ENCODE data around the gene LGR5. TPM values are rescaled to one million over a fixed set of nuclear protein-coding genes. Genes with fewer than 3 reads are reported as not detected.

LGR5 gene
- total and polyA plus RNA-seq, 2 of the 8 experiments (the other 6 are each of a cell fraction or from before 2014, with no cell fraction given): 0.08 to 0.19 TPM

GRCh38 chr12:71405884-71406283 lies 33.7 kb upstream of the LGR5 start:
- no peaks in the 10 kb centered on the region for H3K4me1 ChIP-seq (replicated peaks in 1 of 4; ENCODE audit: control insufficient read depth in 3 of 4, insufficient read depth in 4 of 4, low read length in 3 of 4)
- H2BK12ac ChIP-seq (ENCODE audit: low read depth, low read length): no peak overlapping the region
- ChIA-PET POLR2A (ENCODE audit: partially characterized antibody) (no interaction called here), CTCF (ENCODE audit: partially characterized antibody) (no interaction called here)
- no peak overlapping the region for H2BK15ac ChIP-seq (ENCODE audit: low read length)
- no peak overlapping the region for H3K4ac ChIP-seq (replicated peaks; ENCODE audit: insufficient read length, low read depth, low read length)
- no peak overlapping the region for H4K91ac ChIP-seq (replicated peaks; ENCODE audit: insufficient read length, low read length)
- H3K9ac ChIP-seq (replicated peaks in 1 of 4; ENCODE audit: extremely low read depth in 1 of 4, low read depth in 3 of 4, low read length in 3 of 4): no peak overlapping the region
- H3K23me2 ChIP-seq (ENCODE audit: low read depth, low read length): no peaks in the 10 kb centered on the region
- H3K4me2 ChIP-seq (ENCODE audit: insufficient read depth in 1 of 2, low read depth in 2 of 2, low read length in 2 of 2): no peak overlapping the region
- H3K79me2 ChIP-seq (ENCODE audit: control insufficient read depth in 1 of 2, insufficient read depth in 2 of 2, low read length in 2 of 2): no peaks in the 10 kb centered on the region
- no peak overlapping the region for H3K27ac ChIP-seq (ENCODE audit: low read depth, low read length)
- H3K9me3 ChIP-seq (ENCODE audit: insufficient read depth in 2 of 2, low read depth in 1 of 2, low read length in 1 of 2): no peaks in the 10 kb centered on the region
- no peaks in the 10 kb centered on the region for H3K36me3 ChIP-seq (ENCODE audit: control insufficient read depth in 2 of 4, insufficient read depth in 4 of 4, low read length in 3 of 4)
- H2BK20ac ChIP-seq (ENCODE audit: low read length): no peak overlapping the region
- WGBS, 2 experiments (ENCODE audit: extremely low coverage in 1 of 2, insufficient coverage in 1 of 2, insufficient read length in 1 of 2, insufficient replicate concordance in 2 of 2, low coverage in 1 of 2, low lambda C conversion rate in 2 of 2, missing lambda C conversion rate in 1 of 2): 95% methylated on average over 1 of the region's 1 CpG; no CpG with 5 or more reads in 1 of the 2 experiments
- no peak overlapping the region for H2BK120ac ChIP-seq (replicated peaks; ENCODE audit: low read depth, low read length)
- no peak overlapping the region for H3K4me3 ChIP-seq (ENCODE audit: extremely low read depth in 1 of 4, insufficient read depth in 2 of 4, low read depth in 3 of 4, low read length in 4 of 4)
- H3K14ac ChIP-seq (ENCODE audit: insufficient read length): no peak overlapping the region
- FAIRE-seq (no peak), DNase-seq (ENCODE audit: low read depth in 1 of 2, low spot score in 2 of 2) (no peak)
- H4K8ac ChIP-seq (ENCODE audit: extremely low read depth, insufficient read depth, low read length): no peak overlapping the region
- TF ChIP-seq KDM4A (IDR thresholded peaks at IDR 0.05; ENCODE audit: low read depth, low read length, severe bottlenecking) (no peak), YY1 (IDR thresholded peaks at IDR 0.05; ENCODE audit: low read depth, low read length) (no peak), ATF3 (IDR thresholded peaks at IDR 0.05; ENCODE audit: insufficient read depth, low read depth, low read length) (no peak), GABPA (IDR thresholded peaks at IDR 0.05; ENCODE audit: borderline replicate concordance, insufficient read depth, low read length) (no peak), GTF2F1 (IDR thresholded peaks at IDR 0.05; ENCODE audit: borderline replicate concordance, low read depth, low read length) (no peak), E2F6 (IDR thresholded peaks at IDR 0.05) (no peak), MAX (IDR thresholded peaks at IDR 0.05) (no peak), MAFK (IDR thresholded peaks at IDR 0.05; ENCODE audit: low read depth, low read length) (no peak), RBBP5 (IDR thresholded peaks at IDR 0.05; ENCODE audit: borderline replicate concordance, low read depth, low read length) (no peak)
- no peak overlapping the region for H4K5ac ChIP-seq (ENCODE audit: insufficient read length, low read depth, low read length)
- no peak overlapping the region for H2BK5ac ChIP-seq (ENCODE audit: low read depth, low read length)
- no peak overlapping the region for H2AFZ ChIP-seq (ENCODE audit: low read length)
- no peak overlapping the region for H3K56ac ChIP-seq (replicated peaks; ENCODE audit: insufficient read length, low read depth, low read length)
- no peak overlapping the region for H3K23ac ChIP-seq (ENCODE audit: insufficient read length)
- H3K79me1 ChIP-seq (ENCODE audit: low read depth, low read length): no peaks in the 10 kb centered on the region
- H4K20me1 ChIP-seq (replicated peaks in 1 of 2; ENCODE audit: control insufficient read depth in 1 of 2, insufficient read depth in 2 of 2, low read length in 2 of 2): no peaks in the 10 kb centered on the region
- H2AK5ac ChIP-seq (ENCODE audit: low read depth, low read length): no peak overlapping the region
- H3K18ac ChIP-seq (ENCODE audit: extremely low read depth, low read length): no peak overlapping the region
- H3K27me3 ChIP-seq (replicated peaks in 1 of 4; ENCODE audit: control insufficient read depth in 3 of 4, extremely low read depth in 1 of 4, insufficient read depth in 3 of 4, low read length in 3 of 4): no peaks in the 10 kb centered on the region
